H1 (cell line): ENCODE data around the gene ORAI3. TPM values are rescaled to one million over a fixed set of nuclear protein-coding genes. Genes with fewer than 3 reads are reported as not detected.

Experiments
- ATF2 ChIP-seq: IDR thresholded peaks from 2 replicates; pipeline ENCODE4 v1.6.1; 2012; ENCODE audit warnings: low read length, inconsistent platforms
- BCL11A ChIP-seq, 2 experiments: IDR thresholded peaks; one replicate each; pipeline ENCODE4 v1.6.1; 2011; ENCODE audit warnings: low read depth in 2 of 2, low read length in 2 of 2, mild to moderate bottlenecking in 2 of 2
- FOSL1 ChIP-seq: IDR thresholded peaks from 2 replicates; pipeline ENCODE4 v1.6.1; 2011; ENCODE audit warnings: mild to moderate bottlenecking, low read depth, low read length, moderate library complexity; ENCODE audit not compliant: insufficient read depth
- ZNF274 ChIP-seq: IDR thresholded peaks from 2 replicates; pipeline ENCODE4 v1.7.0; 2012; ENCODE audit warnings: low read length, borderline replicate concordance; ENCODE audit errors: extremely low read depth
- polyA plus RNA-seq, 7 experiments: library from polyadenylated mRNA; depleted of rRNA in 3 of 7; stranded (reverse) in 5 of 7; unstranded in 2 of 7; fragments of >200 nt in 5 of 7; fragments of 200-250 nt in 2 of 7; gene quantifications; 1 replicate in 5 of 7; 2 replicates in 1 of 7; 4 replicates in 1 of 7; pipeline versions ENCODE4 v1.2.1 to v1.2.3, GENCODE V29; 2011 to 2013; ENCODE audit warnings: missing spikeins in 2 of 7, mixed read lengths in 2 of 7
- total RNA-seq: library from RNA; stranded (reverse); fragmentation: NEBNext Ultra II Directional; extraction: Animal tissue kit (Norgen Biotek cat#: 25700); gene quantifications from 2 replicates; pipeline ENCODE4 v1.2.1, GENCODE V29; 2021
- TF ChIP-seq, protein P1 (sequence below): IDR thresholded peaks from 2 replicates; pipeline ENCODE4 v1.6.1; 2012; ENCODE audit warnings: inconsistent platforms

The ORAI3 gene
- total and polyA plus RNA-seq, 2 of the 8 experiments (the other 6 are each of a cell fraction or from before 2014, with no cell fraction given) = 8.7 to 24.5 TPM

- TF ChIP-seq, protein P1, sequence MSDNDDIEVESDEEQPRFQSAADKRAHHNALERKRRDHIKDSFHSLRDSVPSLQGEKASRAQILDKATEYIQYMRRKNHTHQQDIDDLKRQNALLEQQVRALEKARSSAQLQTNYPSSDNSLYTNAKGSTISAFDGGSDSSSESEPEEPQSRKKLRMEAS = no peak
- TF ChIP-seq BCL11A (IDR thresholded peaks at IDR 0.05; ENCODE audit: low read depth in 2 of 2, low read length in 2 of 2) (no peak), ATF2 (no peak), FOSL1 (no peak), ZNF274 (no peak)
Observed at GRCh38 chr16:30982548-30983288, 33.9 kb downstream of the ORAI3 start (continued).
